ENCODE results near the gene RAP1GDS1. TPM values are rescaled to one million over a fixed set of nuclear protein-coding genes. Genes with fewer than 3 reads are reported as not detected.

Gene RAP1GDS1
- polyA plus RNA-seq, 3 donors: 23.6 to 37.9 (median 37.8) TPM

DNA sequence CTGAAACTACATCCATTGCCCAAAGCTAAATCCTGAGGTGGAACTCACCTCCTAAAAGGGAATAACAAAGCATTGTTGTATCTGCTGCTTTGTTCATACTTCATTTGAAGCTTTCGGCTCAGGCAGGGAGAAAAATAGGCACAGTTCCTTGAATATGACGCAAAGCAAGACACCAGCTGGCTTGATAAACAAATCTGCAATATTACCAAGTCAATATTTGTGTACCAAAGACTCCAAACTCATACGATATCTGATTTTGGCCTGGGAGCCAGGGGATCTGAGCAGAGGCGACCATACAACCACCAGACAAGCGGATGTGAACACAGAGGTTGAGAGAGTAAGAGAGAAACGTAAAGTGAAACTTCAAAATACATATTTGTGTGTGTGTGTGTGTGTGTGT, 34.8 kb upstream of the RAP1GDS1 start:
- H2AFZ ChIP-seq (ENCODE audit: insufficient read depth, low read depth, low read length, poor library complexity, severe bottlenecking): no peak overlapping the region
- no peaks in the 10 kb centered on the region for H3K9me3 ChIP-seq (replicated peaks in 1 of 2; ENCODE audit: control insufficient read depth in 1 of 2, insufficient read depth in 1 of 2, low read length in 2 of 2)
- H3K9ac ChIP-seq (ENCODE audit: insufficient read depth, low read length, poor library complexity, severe bottlenecking): no peak overlapping the region
- Mint-ChIP-seq H3K27ac (no peak overlapping the region), H3K36me3 (no peaks in the 10 kb centered on the region), H3K4me1 (no peaks in the 10 kb centered on the region), H3K9me3 (peaks cover 0 to 4% (median 0%) of the 10 kb centered on the region in 7 donors), H3K4me3 (no peak overlapping the region), H3K27me3 (ENCODE audit: low read depth in 3 of 3) (peaks cover 0 to 2% (median 2%) of the 10 kb centered on the region in 3 donors)
- DNase-seq: no peak
- intact Hi-C loops (cut with micrococcal nuclease): no loop called here
- no peaks in the 10 kb centered on the region for H3K4me1 ChIP-seq (ENCODE audit: control insufficient read depth in 1 of 2, insufficient read depth in 2 of 2, low read length in 2 of 2)
- WGBS (ENCODE audit: insufficient coverage): 100% methylated on average over 2 of the region's 6 CpGs
- no peaks in the 10 kb centered on the region for H3K27me3 ChIP-seq (ENCODE audit: control insufficient read depth in 2 of 2, insufficient read depth in 2 of 2, low read length in 2 of 2)
- no peaks in the 10 kb centered on the region for H3K79me2 ChIP-seq (ENCODE audit: insufficient read depth, low read length)
- H4K20me1 ChIP-seq (ENCODE audit: insufficient read depth, low read length): no peaks in the 10 kb centered on the region
- H3K36me3 ChIP-seq (replicated peaks in 1 of 2; ENCODE audit: control insufficient read depth in 1 of 2, insufficient read depth in 2 of 2, low read length in 2 of 2): no peaks in the 10 kb centered on the region
- no peak for TF ChIP-seq CTCF (IDR thresholded peaks at IDR 0.05)
- H3K27ac ChIP-seq (ENCODE audit: low read depth in 1 of 2, low read length in 2 of 2): no peak overlapping the region
- no peak overlapping the region for H3K4me2 ChIP-seq (replicated peaks; ENCODE audit: extremely low read depth, low read length, poor library complexity, severe bottlenecking)
- no peak overlapping the region for H3K4me3 ChIP-seq (replicated peaks in 1 of 3; ENCODE audit: low read depth in 2 of 3, low read length in 3 of 3)

DNA sequence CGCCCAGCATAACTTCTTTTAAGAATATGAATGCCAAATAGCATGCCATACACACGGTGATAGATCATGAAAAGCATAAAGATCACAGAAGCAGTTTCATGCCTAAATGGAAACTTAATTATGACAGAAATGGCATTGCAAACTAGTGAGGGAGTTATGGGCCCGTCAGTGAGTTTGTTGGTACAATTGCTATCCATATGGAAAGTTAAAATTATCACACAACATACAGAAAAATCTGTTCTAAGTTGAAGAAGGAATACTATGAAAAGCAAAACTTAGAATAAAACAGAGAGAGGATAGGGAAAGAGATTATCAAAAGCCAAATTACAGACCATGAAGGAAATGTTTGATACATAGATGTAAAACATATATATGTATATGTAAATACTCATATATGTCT, 30.2 kb upstream of the RAP1GDS1 start:
- Histone ChIP-seq H3K27me3 (ENCODE audit: control insufficient read depth in 2 of 2, insufficient read depth in 2 of 2, low read length in 2 of 2) (no peaks in the 10 kb centered on the region), H3K4me3 (replicated peaks in 1 of 3; ENCODE audit: low read depth in 2 of 3, low read length in 3 of 3) (no peak overlapping the region), H3K9me3 (replicated peaks in 1 of 2; ENCODE audit: control insufficient read depth in 1 of 2, insufficient read depth in 1 of 2, low read length in 2 of 2) (no peaks in the 10 kb centered on the region), H3K27ac (ENCODE audit: low read depth in 1 of 2, low read length in 2 of 2) (no peak overlapping the region), H3K4me2 (replicated peaks; ENCODE audit: extremely low read depth, low read length, poor library complexity, severe bottlenecking) (no peak overlapping the region), H4K20me1 (ENCODE audit: insufficient read depth, low read length) (no peaks in the 10 kb centered on the region), H3K4me1 (ENCODE audit: control insufficient read depth in 1 of 2, insufficient read depth in 2 of 2, low read length in 2 of 2) (peaks cover 0 to 4% of the 10 kb centered on the region in 2 donors), H2AFZ (ENCODE audit: insufficient read depth, low read depth, low read length, poor library complexity, severe bottlenecking) (no peak overlapping the region), H3K9ac (ENCODE audit: insufficient read depth, low read length, poor library complexity, severe bottlenecking) (no peak overlapping the region), H3K79me2 (ENCODE audit: insufficient read depth, low read length) (no peaks in the 10 kb centered on the region), H3K36me3 (replicated peaks in 1 of 2; ENCODE audit: control insufficient read depth in 1 of 2, insufficient read depth in 2 of 2, low read length in 2 of 2) (no peaks in the 10 kb centered on the region)
- Mint-ChIP-seq H3K9me3 (peaks cover 0 to 4% (median 0%) of the 10 kb centered on the region in 7 donors), H3K4me1 (peaks cover 4% of the 10 kb centered on the region), H3K36me3 (no peaks in the 10 kb centered on the region), H3K27ac (no peak overlapping the region), H3K27me3 (ENCODE audit: low read depth in 3 of 3) (no peaks in the 10 kb centered on the region), H3K4me3 (no peak overlapping the region)
- 100% methylated on average over 2 of the region's 3 CpGs for WGBS (ENCODE audit: insufficient coverage)
- intact Hi-C loops (cut with micrococcal nuclease): no loop called here
- no peak for TF ChIP-seq CTCF (IDR thresholded peaks at IDR 0.05)
- no peak for DNase-seq

Data from CD14-positive monocyte (primary cell).